Measurements from ENCODE around the gene SEMA3D. TPM values are rescaled to one million over a fixed set of nuclear protein-coding genes. Genes with fewer than 3 reads are reported as not detected.

Gene SEMA3D
- total RNA-seq, 4 donors from 2014 or later = 1.9 to 4.2 (median 2.6) TPM

DNA sequence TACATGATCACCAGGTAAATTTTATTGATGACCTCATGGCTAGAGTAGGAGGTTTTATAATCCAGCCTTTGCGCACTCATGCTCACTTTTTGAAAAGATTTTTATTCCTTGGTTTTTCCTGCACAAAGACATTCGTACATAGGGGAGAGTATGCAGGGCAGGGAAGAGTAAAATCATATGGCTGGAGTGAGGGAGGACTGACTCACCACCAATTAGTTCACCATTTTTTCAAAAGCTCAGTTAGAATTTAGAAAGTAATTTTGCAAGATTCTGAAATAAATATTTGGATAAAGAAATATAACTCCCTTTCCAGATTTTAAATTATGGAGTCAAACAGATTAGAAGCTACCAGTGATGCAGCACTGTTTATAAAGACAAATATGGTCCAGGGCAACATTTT is 111.9 kb downstream of the SEMA3D start:
- TF ChIP-seq, protein P1, sequence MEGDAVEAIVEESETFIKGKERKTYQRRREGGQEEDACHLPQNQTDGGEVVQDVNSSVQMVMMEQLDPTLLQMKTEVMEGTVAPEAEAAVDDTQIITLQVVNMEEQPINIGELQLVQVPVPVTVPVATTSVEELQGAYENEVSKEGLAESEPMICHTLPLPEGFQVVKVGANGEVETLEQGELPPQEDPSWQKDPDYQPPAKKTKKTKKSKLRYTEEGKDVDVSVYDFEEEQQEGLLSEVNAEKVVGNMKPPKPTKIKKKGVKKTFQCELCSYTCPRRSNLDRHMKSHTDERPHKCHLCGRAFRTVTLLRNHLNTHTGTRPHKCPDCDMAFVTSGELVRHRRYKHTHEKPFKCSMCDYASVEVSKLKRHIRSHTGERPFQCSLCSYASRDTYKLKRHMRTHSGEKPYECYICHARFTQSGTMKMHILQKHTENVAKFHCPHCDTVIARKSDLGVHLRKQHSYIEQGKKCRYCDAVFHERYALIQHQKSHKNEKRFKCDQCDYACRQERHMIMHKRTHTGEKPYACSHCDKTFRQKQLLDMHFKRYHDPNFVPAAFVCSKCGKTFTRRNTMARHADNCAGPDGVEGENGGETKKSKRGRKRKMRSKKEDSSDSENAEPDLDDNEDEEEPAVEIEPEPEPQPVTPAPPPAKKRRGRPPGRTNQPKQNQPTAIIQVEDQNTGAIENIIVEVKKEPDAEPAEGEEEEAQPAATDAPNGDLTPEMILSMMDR (IDR thresholded peaks at IDR 0.05; ENCODE audit: low read depth) = no peak

DNA sequence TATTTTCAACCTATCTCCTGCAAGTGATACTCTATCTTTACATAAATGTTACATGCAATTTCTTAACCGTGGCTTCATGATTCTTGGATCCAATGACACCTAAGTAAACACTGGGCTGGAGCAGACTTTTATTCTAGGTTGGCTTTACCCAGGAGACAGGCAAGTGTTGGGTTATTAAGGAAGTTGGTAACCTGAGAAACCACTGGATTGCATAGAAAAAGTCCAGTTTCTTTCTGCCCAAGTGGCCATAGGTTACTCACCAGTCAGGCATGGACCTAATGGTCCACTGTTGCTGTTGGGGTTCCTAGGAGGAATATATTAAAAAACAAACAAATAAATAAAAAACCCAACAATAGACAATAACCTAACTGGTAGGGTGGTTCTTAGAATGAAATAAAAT is 112.8 kb downstream of the SEMA3D start:
- TF ChIP-seq, protein P1 (IDR thresholded peaks at IDR 0.05; ENCODE audit: low read depth) = no peak

DNA sequence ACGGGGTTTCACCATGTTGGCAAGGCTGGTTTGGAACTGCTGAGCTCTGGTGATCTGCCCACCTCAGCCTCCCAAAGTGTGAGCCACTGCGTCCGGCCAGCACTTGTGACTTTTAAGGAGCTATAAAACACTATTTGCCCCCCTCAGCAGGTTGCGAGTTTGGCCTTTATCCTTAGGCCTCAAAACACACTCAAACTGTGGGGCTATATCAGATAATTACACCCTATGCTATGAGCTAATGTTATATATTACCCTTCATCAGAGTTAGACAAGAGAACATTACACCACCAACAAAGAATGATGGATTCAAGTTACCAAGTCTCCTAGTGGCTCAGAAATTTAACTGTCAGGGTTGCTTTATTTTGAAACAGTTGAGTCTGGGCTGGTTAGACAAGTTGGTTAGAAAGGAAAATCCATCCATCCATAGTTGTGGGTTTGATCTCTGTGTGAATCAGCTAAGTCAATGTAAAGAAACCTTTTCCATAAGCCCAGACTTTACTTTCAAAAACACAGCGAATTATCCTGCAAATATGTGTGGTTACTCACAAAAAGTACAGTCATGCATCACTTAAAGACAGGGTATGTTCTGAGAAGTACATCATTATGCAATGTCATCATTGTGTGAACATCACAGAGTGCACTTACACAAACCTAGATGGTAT is 115.8 kb downstream of the SEMA3D start:
- TF ChIP-seq, protein P1 (IDR thresholded peaks at IDR 0.05; ENCODE audit: low read depth) = no peak

DNA sequence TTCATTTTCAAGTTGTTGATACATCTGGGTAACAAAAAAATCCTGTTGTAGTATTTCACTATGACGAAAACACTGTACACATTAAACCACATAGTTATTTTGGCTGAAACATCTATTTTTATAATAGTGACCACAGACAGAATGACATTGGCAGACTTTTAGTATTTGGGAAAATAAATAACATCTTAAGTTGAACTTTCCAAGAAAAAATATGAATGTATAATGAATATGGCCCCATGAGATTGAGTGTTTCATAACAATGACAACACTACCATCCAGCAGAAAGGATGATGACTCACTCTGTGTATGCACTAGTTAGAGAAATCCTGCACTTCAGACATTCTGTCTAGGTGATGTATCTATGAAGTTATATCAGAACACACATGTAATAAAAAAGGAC is 118.1 kb downstream of the SEMA3D start:
- TF ChIP-seq, protein P1 (IDR thresholded peaks at IDR 0.05; ENCODE audit: low read depth) = no peak

DNA sequence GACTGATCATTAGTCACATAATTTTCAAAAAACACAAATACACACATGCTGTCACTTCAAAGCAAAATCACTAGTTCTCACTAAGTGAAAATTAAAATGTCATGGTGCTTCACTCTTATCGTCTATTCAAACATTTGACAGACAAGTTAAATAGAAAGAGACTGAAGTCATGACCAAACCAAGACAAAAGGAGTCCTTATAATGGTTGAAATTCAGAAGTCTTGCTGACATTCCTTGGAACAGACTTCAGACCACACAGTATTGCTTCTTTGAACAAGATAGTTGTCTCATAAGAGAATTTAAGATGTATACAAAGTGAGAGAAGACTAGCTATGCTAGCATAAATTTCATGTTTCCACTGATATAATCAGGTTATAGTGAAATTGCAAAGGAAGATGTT is 119.5 kb downstream of the SEMA3D start:
- TF ChIP-seq, protein P1 (IDR thresholded peaks at IDR 0.05; ENCODE audit: low read depth) = no peak

DNA sequence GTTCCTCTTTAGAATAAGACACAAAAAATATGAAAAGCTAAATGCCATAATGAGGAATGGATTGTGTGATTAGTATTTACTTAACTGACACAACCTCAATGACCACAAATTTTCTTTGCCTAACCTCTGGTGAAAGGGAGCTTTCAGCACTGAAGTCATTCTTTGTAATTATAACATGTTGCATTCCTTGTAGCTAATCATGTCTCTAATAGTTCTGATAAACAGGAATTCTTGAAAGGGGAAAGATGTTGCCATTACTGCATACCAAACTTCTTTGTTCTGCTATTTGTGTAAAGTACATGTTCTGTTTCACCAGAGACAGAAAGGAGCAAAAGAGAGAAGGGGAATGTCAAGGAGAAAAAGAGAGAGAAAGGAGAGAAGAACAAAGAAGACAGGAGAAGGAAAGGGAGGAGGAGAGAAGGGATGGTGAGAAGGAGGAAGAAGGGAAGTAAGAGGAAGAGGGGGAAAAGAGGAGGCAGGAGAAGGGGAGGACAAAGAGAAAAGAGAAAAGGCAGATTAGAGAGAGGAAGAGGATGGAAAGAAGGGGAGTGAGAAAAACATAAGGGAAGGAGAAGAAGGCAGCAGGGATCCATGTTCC is 120.9 kb downstream of the SEMA3D start:
- TF ChIP-seq, protein P1 (IDR thresholded peaks at IDR 0.05; ENCODE audit: low read depth) = no peak

DNA sequence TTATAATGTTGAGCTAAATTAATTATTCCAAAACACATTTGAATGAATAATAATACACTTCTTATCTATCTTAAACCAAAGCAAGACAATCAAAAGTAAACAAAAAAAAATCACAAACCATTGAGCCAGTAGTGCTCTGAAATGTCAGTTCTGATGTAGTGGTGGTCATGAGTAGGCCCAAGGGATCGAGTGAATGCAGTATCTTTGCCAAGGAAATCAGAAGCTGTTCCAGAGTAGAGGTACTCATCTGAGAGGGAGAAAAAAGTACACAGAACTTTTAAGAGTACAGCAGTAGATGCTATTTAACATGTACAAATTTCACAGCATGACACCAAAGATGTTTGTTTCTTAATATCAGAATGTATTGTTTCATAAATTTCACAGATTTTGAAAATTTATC is 121.5 kb downstream of the SEMA3D start:
- TF ChIP-seq, protein P1 (IDR thresholded peaks at IDR 0.05; ENCODE audit: low read depth) = no peak
